K562 (cell line): ENCODE data around the gene LASP1. TPM values are rescaled to one million over a fixed set of nuclear protein-coding genes. Genes with fewer than 3 reads are reported as not detected.
A peak's percentile ranks its signal among the peaks of the same experiment; 100 is the strongest.

ENCODE experiments used
- BCOR ChIP-seq: fragments of 450-650 bp; IDR thresholded peaks from 2 replicates; pipeline ENCODE4 v1.6.1; 2016
- DIDO1 ChIP-seq: fragments of 450-650 bp; IDR thresholded peaks from 2 replicates; pipeline ENCODE4 v1.6.1; 2016; ENCODE audit warnings: low read depth, missing biosample characterization, missing genetic modification characterization
- ELF4 ChIP-seq: fragments of 450-650 bp; formaldehyde crosslinking; IDR thresholded peaks from 2 replicates; pipeline ENCODE4 v1.4.0; 2022; ENCODE audit warnings: missing genetic modification characterization
- ETS2 ChIP-seq: IDR thresholded peaks from 2 replicates; pipeline ENCODE4 v1.6.1; 2016; ENCODE audit warnings: borderline replicate concordance, missing genetic modification characterization, mild to moderate bottlenecking, moderate library complexity, missing compliant biosample characterization; ENCODE audit not compliant: poor library complexity, severe bottlenecking
- GATAD2A ChIP-seq: fragments of 450-650 bp; IDR thresholded peaks from 2 replicates; pipeline ENCODE4 v1.6.1; 2017
- HSF4 ChIP-seq: fragments of 250-450 bp; sonication (Bioruptor Pico); IDR thresholded peaks from 2 replicates; pipeline ENCODE4 v2.1.2; 2022; ENCODE audit warnings: mild to moderate bottlenecking, moderate library complexity, borderline replicate concordance
- LARP7 ChIP-seq: fragments of 450-650 bp; IDR thresholded peaks from 2 replicates; pipeline ENCODE4 v1.6.1; 2016
- MAZ ChIP-seq, 2 experiments: fragments of 450-650 bp in 1 of 2; sonication (generic) in 1 of 2; formaldehyde crosslinking; IDR thresholded peaks in 1 of 2; conservative IDR thresholded peaks in 1 of 2; 2 replicates each; pipeline versions ENCODE4 v1.4.0 to v1.5.0; 2020; ENCODE audit warnings: mild to moderate bottlenecking in 1 of 2, missing genetic modification reagents in 1 of 2
- NFIC ChIP-seq: fragments of 450-650 bp; IDR thresholded peaks from 2 replicates; pipeline ENCODE4 v1.6.1; 2017; ENCODE audit warnings: mild to moderate bottlenecking, inconsistent platforms
- PPARD ChIP-seq: fragments of 250-450 bp; sonication (Bioruptor Pico); IDR thresholded peaks from 2 replicates; pipeline ENCODE4 v1.8.0; 2022; ENCODE audit warnings: inconsistent platforms, mild to moderate bottlenecking, moderate library complexity
- PTRF ChIP-seq: fragments of 450-650 bp; IDR thresholded peaks from 2 replicates; pipeline ENCODE4 v1.6.1; 2016; ENCODE audit warnings: mild to moderate bottlenecking, missing genetic modification characterization, missing compliant biosample characterization
- SMARCC2 ChIP-seq: fragments of 450-650 bp; IDR thresholded peaks from 2 replicates; pipeline ENCODE4 v1.6.1; 2017; ENCODE audit warnings: antibody characterized with exemption, moderate library complexity, mild to moderate bottlenecking, low read depth
- TCF7L2 ChIP-seq: fragments of 150-350 bp; IDR thresholded peaks from 2 replicates; pipeline ENCODE4 v1.6.1; 2016; ENCODE audit warnings: low read depth, mild to moderate bottlenecking, low read length, moderate library complexity
- TEAD4 ChIP-seq, 2 experiments: sonication (generic) in 1 of 2; formaldehyde crosslinking in 1 of 2; IDR thresholded peaks; 2 replicates each; pipeline versions ENCODE4 v1.6.1 to v1.8.0; 2012 to 2022; ENCODE audit warnings: borderline replicate concordance in 1 of 2, inconsistent platforms in 1 of 2, low read length in 1 of 2, mild to moderate bottlenecking in 1 of 2, missing genetic modification reagents in 1 of 2
- TOE1 ChIP-seq, 2 experiments: fragments of 450-650 bp in 1 of 2; sonication (generic) in 1 of 2; formaldehyde crosslinking in 1 of 2; IDR thresholded peaks; 2 replicates each; pipeline versions ENCODE4 v1.7.1 to v1.8.0; 2016 to 2022; ENCODE audit warnings: borderline replicate concordance in 2 of 2, mild to moderate bottlenecking in 2 of 2, antibody characterized with exemption in 1 of 2, inconsistent platforms in 1 of 2, low read depth in 1 of 2, missing genetic modification reagents in 1 of 2, moderate library complexity in 1 of 2
- TSC22D4 ChIP-seq: fragments of 450-650 bp; IDR thresholded peaks from 2 replicates; pipeline ENCODE4 v1.6.1; 2016; ENCODE audit warnings: missing genetic modification characterization, missing biosample characterization, control low read depth
- ZKSCAN8 ChIP-seq: fragments of 200-800 bp; sonication (Bioruptor generic); IDR thresholded peaks from 2 replicates; pipeline ENCODE4 v1.6.1; 2016; ENCODE audit warnings: missing genetic modification characterization, missing compliant biosample characterization
- ZNF140 ChIP-seq: fragments of 250-450 bp; sonication (Bioruptor Pico); IDR thresholded peaks from 2 replicates; pipeline ENCODE4 v1.8.0; 2021; ENCODE audit warnings: moderate library complexity, mild to moderate bottlenecking, inconsistent platforms
- ZNF436 ChIP-seq: fragments of 250-450, 450-650 bp; sonication (Bioruptor Pico); formaldehyde crosslinking; IDR thresholded peaks from 2 replicates; pipeline ENCODE4 v1.7.0; 2020; ENCODE audit warnings: mild to moderate bottlenecking
- ZNF551 ChIP-seq: fragments of 250-450 bp; sonication (Bioruptor Pico); IDR thresholded peaks from 2 replicates; pipeline ENCODE4 v1.5.0; 2021; ENCODE audit warnings: mild to moderate bottlenecking, moderate library complexity
- ZNF696 ChIP-seq: fragments of 250-450 bp; sonication (Bioruptor Pico); conservative IDR thresholded peaks from 2 replicates; pipeline ENCODE4 v1.4.0; 2020; ENCODE audit warnings: mild to moderate bottlenecking, moderate library complexity
- ZNF780A ChIP-seq: fragments of 250-450 bp; sonication (Bioruptor Pico); IDR thresholded peaks from 2 replicates; pipeline ENCODE4 v1.5.0; 2021; ENCODE audit warnings: mild to moderate bottlenecking
- polyA plus RNA-seq, 8 experiments: library from polyadenylated mRNA; depleted of rRNA in 4 of 8; stranded (reverse) in 5 of 8; unstranded in 3 of 8; fragments of >200 nt; fragmentation: Nextera tagmentation in 2 of 8; fragmentation: Illumina TruSeq in 1 of 8; extraction: Ambion mirVana in 2 of 8; extraction: Trizol in 1 of 8; gene quantifications; 2 replicates each; pipeline versions ENCODE4 v1.2.1 to v1.2.3, GENCODE V29; 2011 to 2014; ENCODE audit warnings: inconsistent platforms in 1 of 8, missing spikeins in 1 of 8
- total RNA-seq, 7 experiments: library from RNA; depleted of rRNA in 6 of 7; stranded (reverse); fragments of >200 nt in 6 of 7; fragmentation: Illumina TruSeq in 2 of 7; extraction: Trizol in 2 of 7; gene quantifications; 2 replicates each; pipeline versions ENCODE4 v1.2.1 to v1.2.3, GENCODE V29; 2011 to 2021; ENCODE audit warnings: low replicate concordance in 1 of 7
- TF ChIP-seq, protein P1 (sequence below): sonication (generic); formaldehyde crosslinking; IDR thresholded peaks from 2 replicates; pipeline ENCODE4 v1.8.1; 2023; ENCODE audit warnings: mild to moderate bottlenecking, missing genetic modification reagents, moderate library complexity
- TF ChIP-seq, protein P2 (sequence below): sonication (generic); formaldehyde crosslinking; IDR thresholded peaks from 2 replicates; pipeline ENCODE4 v1.8.0; 2023; ENCODE audit warnings: mild to moderate bottlenecking, missing genetic modification reagents

LASP1 gene
- total and polyA plus RNA-seq, 9 of the 15 experiments (the other 6 are each of a cell fraction or from before 2014, with no cell fraction given), result 23.0 to 125 (median 55.3) TPM

GRCh38 chr17:38824899-38825761, 44.7 kb upstream of the LASP1 start, which contains the start of gene CWC25 (continued):
- TF ChIP-seq ETS2 (tag), result no peak
- TF ChIP-seq, protein P1, sequence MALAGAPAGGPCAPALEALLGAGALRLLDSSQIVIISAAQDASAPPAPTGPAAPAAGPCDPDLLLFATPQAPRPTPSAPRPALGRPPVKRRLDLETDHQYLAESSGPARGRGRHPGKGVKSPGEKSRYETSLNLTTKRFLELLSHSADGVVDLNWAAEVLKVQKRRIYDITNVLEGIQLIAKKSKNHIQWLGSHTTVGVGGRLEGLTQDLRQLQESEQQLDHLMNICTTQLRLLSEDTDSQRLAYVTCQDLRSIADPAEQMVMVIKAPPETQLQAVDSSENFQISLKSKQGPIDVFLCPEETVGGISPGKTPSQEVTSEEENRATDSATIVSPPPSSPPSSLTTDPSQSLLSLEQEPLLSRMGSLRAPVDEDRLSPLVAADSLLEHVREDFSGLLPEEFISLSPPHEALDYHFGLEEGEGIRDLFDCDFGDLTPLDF (CRISPR knock-in tag), result peak; percentile 31
- peak; percentile 80 to 82 for TF ChIP-seq MAZ (CRISPR knock-in tag; conservative IDR thresholded peaks at IDR 0.05 in 1 of 2, IDR thresholded peaks at IDR 0.05 in 1 of 2)
- TF ChIP-seq TEAD4 (IDR thresholded peaks at IDR 0.05; ENCODE audit: low read length), result 0 out of 2 replicates have a peak, but pooled peaks have one; percentile 10
- TF ChIP-seq TEAD4 (CRISPR knock-in tag; IDR thresholded peaks at IDR 0.05; ENCODE audit: borderline replicate concordance), result no peak
- no peak for TF ChIP-seq HSF4 (CRISPR knock-in tag)
- TF ChIP-seq ZNF436 (CRISPR knock-in tag), result no peak
- TF ChIP-seq LARP7, result no peak
- TF ChIP-seq NFIC, result no peak; the same call in none of the 2 replicates
- TF ChIP-seq GATAD2A, result no peak
- TF ChIP-seq PTRF, result no peak
- no peak for TF ChIP-seq PPARD
- TF ChIP-seq DIDO1 (tag), result peak; percentile 95
- no peak for TF ChIP-seq ZKSCAN8
- no peak for TF ChIP-seq ZNF551 (CRISPR knock-in tag)
- TF ChIP-seq ELF4 (CRISPR knock-in tag), result no peak
- TF ChIP-seq BCOR, result no peak
- TF ChIP-seq, protein P2, sequence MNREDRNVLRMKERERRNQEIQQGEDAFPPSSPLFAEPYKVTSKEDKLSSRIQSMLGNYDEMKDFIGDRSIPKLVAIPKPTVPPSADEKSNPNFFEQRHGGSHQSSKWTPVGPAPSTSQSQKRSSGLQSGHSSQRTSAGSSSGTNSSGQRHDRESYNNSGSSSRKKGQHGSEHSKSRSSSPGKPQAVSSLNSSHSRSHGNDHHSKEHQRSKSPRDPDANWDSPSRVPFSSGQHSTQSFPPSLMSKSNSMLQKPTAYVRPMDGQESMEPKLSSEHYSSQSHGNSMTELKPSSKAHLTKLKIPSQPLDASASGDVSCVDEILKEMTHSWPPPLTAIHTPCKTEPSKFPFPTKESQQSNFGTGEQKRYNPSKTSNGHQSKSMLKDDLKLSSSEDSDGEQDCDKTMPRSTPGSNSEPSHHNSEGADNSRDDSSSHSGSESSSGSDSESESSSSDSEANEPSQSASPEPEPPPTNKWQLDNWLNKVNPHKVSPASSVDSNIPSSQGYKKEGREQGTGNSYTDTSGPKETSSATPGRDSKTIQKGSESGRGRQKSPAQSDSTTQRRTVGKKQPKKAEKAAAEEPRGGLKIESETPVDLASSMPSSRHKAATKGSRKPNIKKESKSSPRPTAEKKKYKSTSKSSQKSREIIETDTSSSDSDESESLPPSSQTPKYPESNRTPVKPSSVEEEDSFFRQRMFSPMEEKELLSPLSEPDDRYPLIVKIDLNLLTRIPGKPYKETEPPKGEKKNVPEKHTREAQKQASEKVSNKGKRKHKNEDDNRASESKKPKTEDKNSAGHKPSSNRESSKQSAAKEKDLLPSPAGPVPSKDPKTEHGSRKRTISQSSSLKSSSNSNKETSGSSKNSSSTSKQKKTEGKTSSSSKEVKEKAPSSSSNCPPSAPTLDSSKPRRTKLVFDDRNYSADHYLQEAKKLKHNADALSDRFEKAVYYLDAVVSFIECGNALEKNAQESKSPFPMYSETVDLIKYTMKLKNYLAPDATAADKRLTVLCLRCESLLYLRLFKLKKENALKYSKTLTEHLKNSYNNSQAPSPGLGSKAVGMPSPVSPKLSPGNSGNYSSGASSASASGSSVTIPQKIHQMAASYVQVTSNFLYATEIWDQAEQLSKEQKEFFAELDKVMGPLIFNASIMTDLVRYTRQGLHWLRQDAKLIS (CRISPR knock-in tag), result 0 out of 2 replicates have a peak, but pooled peaks have one; percentile 58
- no peak for TF ChIP-seq ZNF696 (CRISPR knock-in tag)
- no peak for TF ChIP-seq SMARCC2
- no peak for TF ChIP-seq ZNF780A (CRISPR knock-in tag)
- no peak for TF ChIP-seq TSC22D4 (tag)
- TF ChIP-seq TCF7L2, result no peak; the same call in 1 of the 2 replicates
- TF ChIP-seq ZNF140 (CRISPR knock-in tag), result no peak
- TF ChIP-seq TOE1 (IDR thresholded peaks at IDR 0.05; ENCODE audit: borderline replicate concordance), result peak; percentile 62; the same call in 1 of the 2 replicates
- TF ChIP-seq TOE1 (CRISPR knock-in tag; IDR thresholded peaks at IDR 0.05; ENCODE audit: borderline replicate concordance, low read depth), result 0 out of 2 replicates have a peak, but pooled peaks have one; percentile 57
